ENCODE data around the gene NOD2.

DNA sequence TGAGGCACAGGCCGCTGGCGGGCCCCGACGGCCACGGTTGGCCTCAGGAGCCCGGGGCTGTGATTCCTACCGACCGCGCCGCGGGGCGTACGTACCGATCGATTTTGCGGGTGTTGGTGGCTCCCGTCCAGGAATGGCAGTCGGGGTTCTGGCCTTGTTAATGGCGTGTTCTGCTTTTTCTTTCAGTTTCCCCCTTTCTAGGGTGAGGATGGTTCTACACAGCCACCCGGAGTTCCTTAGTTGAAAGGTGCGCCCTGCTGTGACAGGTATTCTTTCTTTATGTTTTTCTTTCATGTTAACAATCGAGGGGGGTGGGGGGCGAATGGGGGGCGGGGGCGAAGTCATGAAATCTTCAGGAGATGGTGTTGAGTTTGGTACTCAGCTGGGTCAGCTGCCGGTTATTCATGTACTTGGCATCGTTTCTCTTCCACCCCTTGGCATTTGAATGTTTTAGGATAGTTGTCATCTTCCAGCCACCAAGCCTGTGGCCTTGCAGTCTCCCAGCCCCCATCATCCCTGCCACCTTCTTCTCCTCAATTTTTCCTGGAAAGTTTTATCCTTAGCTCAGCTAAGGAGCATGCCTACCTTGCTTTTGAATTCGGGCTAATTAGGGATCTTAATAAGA is 49.3 kb downstream of the NOD2 start:
- TF ChIP-seq, protein P1, sequence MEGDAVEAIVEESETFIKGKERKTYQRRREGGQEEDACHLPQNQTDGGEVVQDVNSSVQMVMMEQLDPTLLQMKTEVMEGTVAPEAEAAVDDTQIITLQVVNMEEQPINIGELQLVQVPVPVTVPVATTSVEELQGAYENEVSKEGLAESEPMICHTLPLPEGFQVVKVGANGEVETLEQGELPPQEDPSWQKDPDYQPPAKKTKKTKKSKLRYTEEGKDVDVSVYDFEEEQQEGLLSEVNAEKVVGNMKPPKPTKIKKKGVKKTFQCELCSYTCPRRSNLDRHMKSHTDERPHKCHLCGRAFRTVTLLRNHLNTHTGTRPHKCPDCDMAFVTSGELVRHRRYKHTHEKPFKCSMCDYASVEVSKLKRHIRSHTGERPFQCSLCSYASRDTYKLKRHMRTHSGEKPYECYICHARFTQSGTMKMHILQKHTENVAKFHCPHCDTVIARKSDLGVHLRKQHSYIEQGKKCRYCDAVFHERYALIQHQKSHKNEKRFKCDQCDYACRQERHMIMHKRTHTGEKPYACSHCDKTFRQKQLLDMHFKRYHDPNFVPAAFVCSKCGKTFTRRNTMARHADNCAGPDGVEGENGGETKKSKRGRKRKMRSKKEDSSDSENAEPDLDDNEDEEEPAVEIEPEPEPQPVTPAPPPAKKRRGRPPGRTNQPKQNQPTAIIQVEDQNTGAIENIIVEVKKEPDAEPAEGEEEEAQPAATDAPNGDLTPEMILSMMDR (IDR thresholded peaks at IDR 0.05), result no peak
- TF ChIP-seq POLR2A (IDR thresholded peaks at IDR 0.05), result no peak
